GM12864 (cell line): ENCODE measurements around the gene MAPK8IP2.
"Not testable (repeated sequence)": the region's sequence is repeated elsewhere in the genome, so short reads cannot be mapped to it uniquely, and the experiment has no call there.

ENCODE experiments used
- DNase-seq: peaks from one replicate; pipeline ENCODE4 v3.0.0-alpha.2; 2011; ENCODE audit warnings: low read depth
- H3K4me3 ChIP-seq: 2 replicates; pipeline ENCODE4 v1.5.1; 2011; ENCODE audit warnings: mild to moderate bottlenecking, low read depth, low read length, control low read depth
- TF ChIP-seq, protein P1 (sequence below): IDR thresholded peaks from 2 replicates; pipeline ENCODE4 v1.5.1; 2011; ENCODE audit warnings: low read depth, mild to moderate bottlenecking, moderate library complexity, low read length, control low read depth, inconsistent platforms; ENCODE audit errors: missing control alignments

The MAPK8IP2 gene

DNA sequence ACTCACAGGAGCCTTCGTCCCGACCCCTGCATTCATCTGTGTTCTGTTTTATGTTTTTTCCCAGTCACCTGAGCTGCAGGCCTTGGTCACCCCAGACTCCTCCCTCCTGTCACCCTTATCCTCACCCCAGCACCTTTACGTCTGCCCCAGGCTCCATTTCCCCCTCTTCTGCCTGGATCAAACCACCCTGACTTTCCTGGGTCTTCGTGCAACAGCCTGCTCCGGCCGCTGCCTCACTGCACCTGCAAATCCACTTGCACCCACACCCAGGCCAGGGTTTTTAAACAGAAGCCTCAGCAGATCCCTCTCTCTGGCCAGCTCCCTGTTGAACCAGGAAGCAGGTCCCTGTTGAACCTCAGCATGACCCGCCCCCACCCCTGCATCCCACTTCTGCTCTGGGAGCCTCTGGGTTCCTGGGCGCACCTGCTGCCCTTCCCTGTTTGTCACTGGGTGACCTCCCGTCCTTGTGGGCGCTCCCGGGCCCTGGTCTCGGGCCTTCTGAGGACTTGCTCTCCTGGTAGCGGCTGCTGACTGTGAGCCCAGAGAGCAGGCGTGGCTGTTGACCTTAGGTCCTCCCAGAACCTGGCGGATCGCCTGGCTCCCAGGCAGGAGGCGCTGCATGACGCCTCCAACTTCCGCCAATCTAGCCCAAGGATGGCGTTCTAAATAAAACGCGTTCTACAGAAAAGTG, 12.8 kb downstream of the MAPK8IP2 start:
- TF ChIP-seq, protein P1, sequence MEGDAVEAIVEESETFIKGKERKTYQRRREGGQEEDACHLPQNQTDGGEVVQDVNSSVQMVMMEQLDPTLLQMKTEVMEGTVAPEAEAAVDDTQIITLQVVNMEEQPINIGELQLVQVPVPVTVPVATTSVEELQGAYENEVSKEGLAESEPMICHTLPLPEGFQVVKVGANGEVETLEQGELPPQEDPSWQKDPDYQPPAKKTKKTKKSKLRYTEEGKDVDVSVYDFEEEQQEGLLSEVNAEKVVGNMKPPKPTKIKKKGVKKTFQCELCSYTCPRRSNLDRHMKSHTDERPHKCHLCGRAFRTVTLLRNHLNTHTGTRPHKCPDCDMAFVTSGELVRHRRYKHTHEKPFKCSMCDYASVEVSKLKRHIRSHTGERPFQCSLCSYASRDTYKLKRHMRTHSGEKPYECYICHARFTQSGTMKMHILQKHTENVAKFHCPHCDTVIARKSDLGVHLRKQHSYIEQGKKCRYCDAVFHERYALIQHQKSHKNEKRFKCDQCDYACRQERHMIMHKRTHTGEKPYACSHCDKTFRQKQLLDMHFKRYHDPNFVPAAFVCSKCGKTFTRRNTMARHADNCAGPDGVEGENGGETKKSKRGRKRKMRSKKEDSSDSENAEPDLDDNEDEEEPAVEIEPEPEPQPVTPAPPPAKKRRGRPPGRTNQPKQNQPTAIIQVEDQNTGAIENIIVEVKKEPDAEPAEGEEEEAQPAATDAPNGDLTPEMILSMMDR: no peak
- no peak overlapping the region for H3K4me3 ChIP-seq
- no peak for DNase-seq

DNA sequence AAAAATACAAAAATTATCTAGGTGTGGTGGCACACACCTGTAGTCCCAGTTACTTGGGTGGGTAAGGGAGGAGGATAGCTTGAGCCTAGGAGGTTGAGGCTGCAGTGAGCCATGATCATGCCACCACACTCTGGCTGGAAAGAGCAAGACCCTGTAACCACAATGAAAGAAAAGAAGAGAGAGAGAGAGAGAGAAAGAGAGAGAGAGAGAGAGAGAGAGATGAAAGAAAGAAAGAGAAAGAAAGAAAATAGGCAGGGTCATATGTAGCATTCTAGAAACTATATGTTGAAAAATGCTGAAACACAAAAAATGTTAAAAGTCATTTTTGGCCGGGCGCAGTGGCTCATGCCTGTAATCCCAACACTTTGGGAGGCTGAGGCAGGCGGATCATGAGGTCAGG, 13.7 kb downstream of the MAPK8IP2 start:
- not testable (repeated sequence) for DNase-seq, H3K4me3 ChIP-seq

DNA sequence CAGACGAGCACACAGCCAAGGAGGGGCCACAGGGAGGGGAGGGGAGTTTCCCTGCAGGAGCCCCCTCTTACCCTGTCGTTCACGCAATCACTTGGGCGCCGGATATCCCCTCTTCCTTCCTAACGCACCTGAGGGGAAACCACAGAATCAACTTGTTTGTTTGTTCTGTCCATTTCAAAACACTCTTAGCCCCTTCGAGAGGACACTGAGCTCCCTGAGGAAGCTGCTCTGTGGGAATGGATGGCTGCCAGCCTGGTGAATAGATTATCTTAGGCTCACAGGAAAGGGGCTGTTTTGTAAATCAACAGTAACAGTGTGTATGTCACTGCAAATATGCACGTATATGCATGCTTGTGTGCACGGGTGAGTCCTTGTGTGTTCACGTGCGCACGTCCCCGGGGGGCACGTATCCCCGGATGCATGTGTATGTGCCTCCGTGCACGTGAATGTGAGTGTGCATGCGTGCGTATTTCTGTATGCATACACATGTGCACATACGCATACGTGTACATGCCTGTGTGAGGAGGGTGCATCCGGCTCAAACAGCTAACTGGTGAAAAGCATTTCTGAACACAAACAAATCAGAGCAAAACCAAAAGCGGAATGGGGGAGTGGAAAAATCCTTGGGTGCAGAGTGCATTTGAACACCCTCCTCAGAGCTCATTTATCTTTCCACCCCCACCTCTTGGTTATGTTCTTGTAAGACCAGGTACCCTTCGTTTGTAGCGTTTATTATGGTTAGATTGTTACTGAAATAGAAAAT, 20.2 kb downstream of the MAPK8IP2 start:
- H3K4me3 ChIP-seq: peak overlapping the region; percentile 60
- peak; percentile 72 for DNase-seq
- TF ChIP-seq, protein P1: no peak

DNA sequence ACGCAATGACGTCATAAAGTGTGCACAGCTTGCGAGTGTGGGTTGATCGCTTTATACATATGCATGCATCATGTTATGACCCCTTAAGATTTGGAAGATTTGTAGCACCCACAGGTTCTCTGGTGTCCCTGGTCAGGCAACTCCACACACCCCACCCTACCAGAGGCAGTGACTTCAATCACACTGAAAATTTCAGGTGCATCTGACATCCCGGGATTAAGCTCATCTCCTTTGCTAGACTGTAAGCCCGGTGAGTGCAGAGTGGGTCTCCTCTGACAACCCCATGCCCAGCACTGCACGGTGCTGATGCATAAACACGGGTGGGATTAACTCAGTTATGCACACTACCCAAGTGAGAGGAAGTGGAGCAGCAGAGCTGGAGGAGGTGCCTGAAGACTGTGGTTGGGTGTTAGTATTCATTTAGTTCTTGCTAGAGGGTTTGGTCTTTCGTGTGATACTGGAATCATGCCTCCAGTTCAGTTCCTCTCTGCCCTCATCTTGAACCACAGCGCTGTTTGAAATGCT, 20.8 kb downstream of the MAPK8IP2 start:
- peak; percentile 62 for DNase-seq
- TF ChIP-seq, protein P1: no peak

DNA sequence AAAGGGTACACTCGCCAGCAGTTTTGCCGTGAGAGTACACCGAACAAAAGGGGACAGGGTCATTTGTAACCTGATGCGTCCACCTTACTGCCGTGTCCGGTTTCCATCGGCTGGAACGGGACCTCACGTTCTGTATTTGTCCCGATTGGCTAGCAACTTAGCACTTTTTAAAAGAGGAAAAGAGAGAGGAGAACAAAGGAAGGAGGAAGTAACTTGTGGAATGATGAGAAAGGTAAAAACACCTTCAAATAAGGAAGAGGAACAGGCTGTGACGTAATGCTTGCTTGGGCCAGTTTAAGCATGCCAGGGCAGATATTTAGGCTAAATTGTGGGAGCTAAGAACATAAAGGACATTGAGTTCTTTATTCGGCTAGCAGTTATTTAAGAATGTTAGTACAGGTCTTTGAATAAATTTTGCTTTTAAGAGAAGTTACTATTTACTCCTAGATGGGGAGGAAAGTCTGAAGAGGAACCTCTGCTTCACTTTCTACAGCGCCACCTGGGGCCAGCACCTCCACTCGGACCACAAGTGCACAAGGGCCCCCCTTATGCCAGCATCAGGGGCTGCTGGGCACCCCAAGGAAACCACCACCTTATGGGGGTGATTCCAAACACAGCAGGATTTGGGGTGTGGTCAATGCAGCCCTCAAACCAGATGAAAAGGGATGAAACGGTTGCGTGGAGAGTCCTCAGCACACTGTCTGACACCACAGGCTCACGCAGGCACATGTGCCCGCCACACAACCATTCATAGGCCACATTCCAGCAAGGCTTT, 21.5 kb downstream of the MAPK8IP2 start:
- peak overlapping the region; percentile 60 for H3K4me3 ChIP-seq
- DNase-seq: no peak
- TF ChIP-seq, protein P1: peak; percentile 54

More for the DNA sequence above, 20.8 kb downstream of the MAPK8IP2 start:
- peak overlapping the region; percentile 60 for H3K4me3 ChIP-seq

DNA sequence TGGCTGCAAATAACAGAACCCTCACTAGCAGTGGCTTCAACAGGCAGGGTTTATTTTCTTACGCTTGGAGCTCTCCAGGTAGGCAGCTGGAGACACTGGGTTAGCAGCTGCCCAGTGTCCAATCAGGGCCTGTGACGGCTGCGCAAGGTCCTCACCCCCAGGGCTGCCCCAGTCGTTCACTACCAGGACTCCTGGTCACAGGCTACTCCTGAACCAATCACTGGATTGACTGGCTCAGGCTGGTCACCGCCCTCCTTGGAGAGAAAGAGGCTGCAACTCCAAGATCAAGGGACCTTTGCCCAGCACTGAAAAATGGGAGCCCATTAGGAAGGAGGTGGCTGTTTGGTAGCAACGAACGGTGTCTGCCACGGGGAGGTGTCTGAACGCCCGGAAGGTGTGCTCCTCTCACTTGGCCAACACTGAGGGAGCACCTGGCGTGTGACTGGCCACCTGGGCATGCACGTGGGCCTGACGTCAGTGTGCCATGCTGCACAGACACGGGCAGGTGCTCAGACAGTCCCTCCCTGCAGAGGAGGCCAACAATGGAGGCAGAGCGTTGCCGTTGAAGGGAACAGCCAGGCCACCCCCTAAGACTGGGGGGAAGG, 22.2 kb downstream of the MAPK8IP2 start:
- no peak for DNase-seq
- no peak overlapping the region for H3K4me3 ChIP-seq
- TF ChIP-seq, protein P1: no peak
